Measurements from ENCODE around the gene MINAR1. TPM values are rescaled to one million over a fixed set of nuclear protein-coding genes. Genes with fewer than 3 reads are reported as not detected.
"Not testable (repeated sequence)": the region's sequence is repeated elsewhere in the genome, so short reads cannot be mapped to it uniquely, and the experiment has no call there.

Gene MINAR1
- total RNA-seq, 1 donor from 2014 or later, result 0.60 TPM

DNA sequence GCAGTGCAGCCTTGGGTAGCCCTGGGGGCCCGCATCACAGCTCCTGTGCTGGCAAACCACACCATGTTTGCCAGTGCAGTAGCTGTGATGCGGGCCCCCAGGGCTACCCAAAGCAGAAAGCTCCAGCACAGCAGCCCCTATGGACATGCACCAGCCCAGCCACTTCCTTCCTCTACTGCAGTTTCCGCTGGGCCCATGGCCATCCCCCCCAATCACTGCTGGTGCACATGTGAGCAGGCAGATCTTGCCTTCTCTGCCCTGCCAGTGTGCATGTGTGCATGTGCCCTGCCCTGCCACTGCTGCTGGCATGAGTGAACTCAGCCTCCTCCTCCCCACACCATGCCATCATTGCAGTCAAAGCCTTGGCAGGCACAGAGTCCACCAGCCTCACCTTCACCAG lies 20.1 kb upstream of the MINAR1 start:
- Mint-ChIP-seq H3K36me3 (ENCODE audit: low read depth) (no peaks in the 10 kb centered on the region), H3K27ac (no peak overlapping the region), H3K27me3 (ENCODE audit: insufficient read depth) (no peaks in the 10 kb centered on the region), H3K4me1 (ENCODE audit: low read depth) (no peaks in the 10 kb centered on the region), H3K9me3 (no peaks in the 10 kb centered on the region), H3K4me3 (no peak overlapping the region)
- no peak for DNase-seq (ENCODE audit: low spot score)
- intact Hi-C loops (cut with micrococcal nuclease), result no loop called here

DNA sequence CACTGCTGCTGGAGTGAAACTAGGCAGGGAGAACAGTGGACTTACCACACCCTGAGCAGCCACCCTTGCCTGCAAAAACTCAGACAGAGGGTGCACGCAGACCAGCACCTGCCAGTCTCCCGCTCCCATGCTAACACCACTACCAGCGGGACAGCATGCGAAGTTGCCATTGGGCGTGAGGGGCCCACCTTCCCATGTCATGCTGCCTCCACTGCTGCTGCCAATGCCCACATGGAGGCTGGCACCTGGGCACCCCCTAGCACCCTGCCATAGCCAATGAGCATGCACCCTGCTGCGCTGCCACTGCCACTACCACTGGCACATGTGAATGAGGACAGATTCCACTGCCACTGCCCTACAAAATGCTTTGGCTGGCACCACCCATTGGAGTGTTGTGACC lies 19.7 kb upstream of the MINAR1 start:
- intact Hi-C loops (cut with micrococcal nuclease), result no loop called here
- no peak for DNase-seq (ENCODE audit: low spot score)
- Mint-ChIP-seq H3K4me3 (no peak overlapping the region), H3K4me1 (ENCODE audit: low read depth) (no peaks in the 10 kb centered on the region), H3K27ac (no peak overlapping the region), H3K27me3 (ENCODE audit: insufficient read depth) (no peaks in the 10 kb centered on the region), H3K9me3 (no peaks in the 10 kb centered on the region), H3K36me3 (ENCODE audit: low read depth) (no peaks in the 10 kb centered on the region)

DNA sequence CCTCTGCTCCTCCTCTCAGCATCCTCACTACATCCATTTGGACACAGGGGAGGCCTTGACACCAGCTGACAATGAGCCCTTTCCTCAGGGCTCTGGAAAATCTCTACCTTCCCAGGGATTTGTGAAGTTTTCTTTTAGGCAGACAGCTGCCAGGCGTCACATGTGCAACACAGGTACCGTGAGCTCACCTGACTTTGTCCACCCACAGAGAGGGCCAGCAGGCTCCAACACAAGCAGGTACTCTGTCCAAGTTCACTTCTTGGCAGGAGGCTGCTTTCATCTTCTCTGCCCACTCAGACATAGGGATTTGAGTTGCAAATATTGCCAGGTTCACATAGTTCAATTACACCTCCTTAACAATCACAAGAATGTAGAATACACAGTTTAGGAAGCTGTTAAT lies 15.3 kb upstream of the MINAR1 start:
- Mint-ChIP-seq H3K27me3 (ENCODE audit: insufficient read depth) (no peaks in the 10 kb centered on the region), H3K4me3 (no peak overlapping the region), H3K36me3 (ENCODE audit: low read depth) (no peaks in the 10 kb centered on the region), H3K27ac (no peak overlapping the region), H3K9me3 (no peaks in the 10 kb centered on the region), H3K4me1 (ENCODE audit: low read depth) (no peaks in the 10 kb centered on the region)
- intact Hi-C loops (cut with micrococcal nuclease), result no loop called here
- no peak for DNase-seq (ENCODE audit: low spot score)

DNA sequence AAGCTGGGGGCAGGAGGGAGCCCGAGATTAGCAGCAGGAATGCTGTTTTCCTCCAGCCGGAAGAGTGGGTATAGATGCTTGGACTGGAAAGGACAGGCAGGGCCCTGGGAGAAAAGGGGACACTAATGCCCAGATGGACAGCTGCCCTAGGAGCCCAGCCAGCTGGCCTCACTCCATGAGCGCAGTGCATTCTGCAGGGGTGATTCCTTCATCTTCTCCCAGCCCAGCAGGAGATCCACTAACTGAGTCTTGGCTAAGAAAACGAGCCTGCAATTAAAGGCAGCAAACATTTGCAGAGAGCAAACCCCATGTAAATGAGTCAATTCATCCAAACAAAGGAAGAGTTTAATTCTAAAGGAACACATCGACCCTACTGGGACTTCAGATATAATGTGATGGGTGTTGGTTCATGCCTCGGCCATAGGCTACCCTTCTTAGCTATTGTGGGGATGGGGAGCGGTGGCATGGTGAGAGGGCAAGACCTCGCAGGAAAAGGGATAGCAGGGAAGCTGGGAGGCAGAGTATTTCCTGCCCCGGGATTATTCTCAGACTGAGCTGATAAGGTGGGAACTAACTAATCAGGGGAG lies 13.3 kb upstream of the MINAR1 start:
- intact Hi-C loops (cut with micrococcal nuclease), result no loop called here
- DNase-seq (ENCODE audit: low spot score), result no peak
- no peak overlapping the region for H3K27ac Mint-ChIP-seq
- H3K4me1 Mint-ChIP-seq (ENCODE audit: low read depth), result no peaks in the 10 kb centered on the region
- H3K4me3 Mint-ChIP-seq, result no peak overlapping the region
- no peaks in the 10 kb centered on the region for H3K9me3 Mint-ChIP-seq
- no peaks in the 10 kb centered on the region for H3K36me3 Mint-ChIP-seq (ENCODE audit: low read depth)
- H3K27me3 Mint-ChIP-seq (ENCODE audit: insufficient read depth), result no peaks in the 10 kb centered on the region

DNA sequence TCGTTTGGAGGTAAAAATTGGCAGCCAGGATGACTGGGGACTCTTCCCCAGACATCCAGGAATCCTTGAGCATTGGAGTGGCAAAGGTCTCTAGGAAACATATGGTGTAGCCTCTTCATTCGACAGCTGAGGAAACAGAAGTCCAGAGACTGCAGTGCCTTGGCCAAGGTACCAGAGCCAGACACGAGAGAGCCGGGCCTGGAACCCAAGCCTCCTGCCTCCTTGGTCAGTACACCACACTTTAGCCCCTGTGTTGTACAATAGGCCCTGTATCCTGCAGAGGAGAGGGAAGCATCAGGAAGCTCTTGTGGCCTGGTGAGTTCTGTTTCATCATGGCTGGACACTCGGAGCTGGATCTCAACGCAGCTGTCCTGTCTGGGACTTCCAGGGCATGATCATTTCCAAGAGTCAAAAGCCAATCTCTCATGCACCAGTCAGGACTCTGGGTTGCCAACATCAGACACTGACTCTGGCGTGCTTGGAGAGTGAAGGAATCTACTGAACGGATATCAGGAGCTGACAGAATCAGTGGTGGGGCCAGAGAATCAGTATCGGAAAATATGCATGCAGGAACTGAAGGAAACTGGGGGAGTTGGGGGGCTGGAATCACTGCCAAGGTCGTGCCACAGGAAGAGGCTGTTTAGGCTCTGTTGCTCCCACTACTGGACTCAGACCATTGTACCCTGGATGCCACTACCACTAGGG lies 6.4 kb upstream of the MINAR1 start:
- no peaks in the 10 kb centered on the region for H3K9me3 Mint-ChIP-seq
- no peak overlapping the region for H3K27ac Mint-ChIP-seq
- peaks cover 32% of the 10 kb centered on the region for H3K27me3 Mint-ChIP-seq (ENCODE audit: insufficient read depth)
- DNase-seq (ENCODE audit: low spot score), result no peak
- no peaks in the 10 kb centered on the region for H3K36me3 Mint-ChIP-seq (ENCODE audit: low read depth)
- no peaks in the 10 kb centered on the region for H3K4me1 Mint-ChIP-seq (ENCODE audit: low read depth)
- intact Hi-C loops (cut with micrococcal nuclease), result no loop called here
- no peak overlapping the region for H3K4me3 Mint-ChIP-seq

DNA sequence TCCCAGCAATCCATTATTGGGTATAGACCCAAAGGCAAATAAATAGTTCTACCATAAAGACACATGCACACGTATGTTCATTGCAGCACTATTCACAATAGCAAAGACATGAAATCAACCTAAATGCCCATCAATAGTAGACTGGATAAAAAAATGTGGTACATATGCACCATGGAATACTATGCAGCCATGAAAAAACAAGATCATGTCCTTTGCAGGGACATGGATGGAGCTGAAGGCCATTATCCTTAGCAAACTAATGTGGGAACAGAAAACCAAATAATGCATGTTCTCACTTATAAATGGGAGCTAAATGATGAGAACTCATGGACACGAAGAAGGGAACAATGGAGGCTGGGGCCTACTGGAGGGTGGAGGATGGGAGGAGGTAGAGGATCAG lies 5.2 kb upstream of the MINAR1 start:
- intact Hi-C loops (cut with micrococcal nuclease); DNase-seq (ENCODE audit: low spot score); H3K9me3 Mint-ChIP-seq; H3K4me3 Mint-ChIP-seq; H3K4me1 Mint-ChIP-seq (ENCODE audit: low read depth); H3K36me3 Mint-ChIP-seq (ENCODE audit: low read depth); H3K27ac Mint-ChIP-seq: not testable (repeated sequence)
- H3K27me3 Mint-ChIP-seq (ENCODE audit: insufficient read depth), result peaks cover 40% of the 10 kb centered on the region

DNA sequence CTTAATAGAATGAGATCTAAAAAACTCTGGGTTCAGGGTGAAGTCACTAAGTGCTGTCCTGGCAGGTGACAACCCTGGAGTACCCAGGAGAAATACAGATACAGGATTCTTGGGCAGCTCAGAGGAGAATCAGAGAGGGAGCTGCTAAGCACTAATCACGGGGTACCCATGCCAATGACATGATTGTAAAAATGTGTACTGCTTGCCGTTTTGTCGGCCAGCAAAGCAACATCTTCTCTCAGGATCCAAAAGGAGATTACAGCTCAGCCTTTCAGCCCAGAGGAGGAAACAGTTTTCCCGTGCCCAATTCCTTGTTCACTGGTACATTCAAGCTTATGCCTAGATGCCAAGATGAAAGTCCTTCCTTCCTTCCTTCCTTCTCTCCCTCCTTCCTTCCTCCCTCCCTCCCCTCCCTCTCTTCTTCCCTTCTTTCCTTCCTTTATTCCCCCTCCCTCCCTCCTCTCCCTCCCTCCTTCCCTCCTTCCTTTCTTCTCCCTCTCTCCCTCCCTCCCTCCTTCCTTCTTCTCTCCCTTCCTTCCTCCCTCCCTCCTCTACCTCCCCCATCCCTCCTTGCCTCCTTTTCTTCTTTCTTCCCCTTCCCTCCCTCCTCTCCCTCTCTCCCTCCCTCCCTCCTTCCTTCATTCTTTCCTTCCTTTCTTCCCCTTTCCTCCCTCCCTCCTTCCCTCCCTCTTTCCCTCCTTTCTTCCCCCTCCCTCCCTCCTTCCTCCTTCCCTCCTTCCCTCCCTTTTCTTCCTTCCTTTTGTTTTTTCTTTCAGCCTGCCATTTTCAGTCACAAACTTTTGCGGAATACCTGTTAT lies 4.1 kb upstream of the MINAR1 start:
- H3K27me3 Mint-ChIP-seq (ENCODE audit: insufficient read depth), result peaks cover 46% of the 10 kb centered on the region
- H3K36me3 Mint-ChIP-seq (ENCODE audit: low read depth), result no peaks in the 10 kb centered on the region
- H3K4me1 Mint-ChIP-seq (ENCODE audit: low read depth), result no peaks in the 10 kb centered on the region
- no peak overlapping the region for H3K27ac Mint-ChIP-seq
- intact Hi-C loops (cut with micrococcal nuclease), result no loop called here
- H3K4me3 Mint-ChIP-seq, result no peak overlapping the region
- no peaks in the 10 kb centered on the region for H3K9me3 Mint-ChIP-seq
- no peak for DNase-seq (ENCODE audit: low spot score)

DNA sequence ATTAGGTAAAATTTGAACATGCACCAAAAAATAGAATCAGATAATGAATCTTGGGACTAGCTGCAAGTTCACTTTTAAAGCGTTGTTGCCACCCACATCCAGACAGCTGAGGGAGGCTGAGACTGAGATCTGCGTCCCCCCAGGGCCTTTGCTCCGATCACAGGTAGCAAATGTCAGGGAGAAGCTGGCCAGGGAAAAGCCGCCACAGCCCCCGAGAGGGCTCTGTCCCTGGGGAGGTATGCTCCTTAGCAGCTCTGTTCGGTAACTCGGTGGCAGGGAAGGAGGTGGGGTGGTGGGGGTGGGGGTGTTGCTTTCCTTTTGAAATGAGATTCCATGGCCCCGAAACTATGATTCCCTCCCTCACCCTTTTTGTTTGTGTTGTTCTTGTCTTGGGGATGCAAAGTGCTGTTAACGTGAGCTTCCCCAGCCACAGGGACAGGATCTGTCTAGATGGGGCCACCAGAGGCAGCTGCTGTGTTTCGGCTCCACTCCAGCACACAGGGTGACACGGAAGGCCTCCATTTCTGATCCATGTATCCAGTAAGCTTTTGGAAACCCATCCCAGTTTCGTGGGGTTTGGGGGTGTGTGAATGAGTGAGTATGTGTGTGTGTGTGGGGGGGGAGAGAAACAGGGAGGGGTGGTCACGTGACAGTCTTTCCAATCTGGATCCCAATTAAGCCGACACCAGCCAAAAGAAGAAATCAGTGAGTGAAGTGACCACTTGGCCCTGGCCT lies 1.1 kb upstream of the MINAR1 start:
- no peak for DNase-seq (ENCODE audit: low spot score)
- intact Hi-C loops (cut with micrococcal nuclease), result no loop called here

DNA sequence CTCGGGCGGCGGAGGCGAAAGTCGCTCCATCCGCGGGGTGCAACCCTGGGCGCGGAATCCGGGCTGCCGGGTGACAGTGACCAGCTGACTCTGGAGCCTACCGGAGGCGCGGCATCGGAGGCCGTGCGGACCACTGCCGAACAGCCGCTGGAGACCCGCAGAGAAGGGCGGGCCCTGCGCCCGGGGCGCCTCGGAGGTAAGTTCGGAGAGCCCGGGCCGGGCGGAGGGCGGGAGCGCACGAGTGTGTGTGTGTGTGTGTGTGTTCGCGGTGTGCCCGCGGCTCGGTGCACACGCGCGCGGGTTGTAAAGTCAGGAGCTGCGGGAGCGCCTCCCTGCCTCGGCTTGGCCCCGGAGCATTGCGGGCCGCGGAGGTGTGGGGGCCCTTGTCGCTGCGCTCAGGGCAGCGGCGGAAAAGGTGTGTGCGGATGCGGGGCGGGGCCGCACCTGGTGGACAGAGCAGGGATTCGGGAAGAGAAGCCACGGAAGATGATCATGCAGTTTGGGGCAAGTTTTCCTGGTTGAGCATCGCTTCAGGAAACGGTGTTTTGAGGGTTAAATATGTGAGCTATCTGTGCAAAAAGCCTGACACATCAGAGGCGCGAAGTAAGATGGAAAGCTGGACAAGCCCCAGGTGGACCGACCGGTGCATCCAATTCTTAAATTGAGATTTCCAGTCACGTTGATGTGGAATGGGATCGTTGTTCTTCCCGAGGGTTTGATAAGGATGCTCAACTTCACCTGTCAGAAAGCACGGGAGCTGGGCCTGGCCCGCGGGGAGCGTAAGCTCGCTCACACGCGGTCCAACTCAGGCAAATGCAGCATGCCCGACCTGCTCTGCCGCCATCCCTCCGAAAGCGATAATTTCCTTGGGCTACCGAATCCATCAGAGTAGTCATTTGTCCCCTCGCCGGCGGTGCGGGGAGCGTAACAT lies 474 bp downstream of the MINAR1 start:
- Mint-ChIP-seq H3K27ac (no peak overlapping the region), H3K27me3 (ENCODE audit: insufficient read depth) (peaks cover 64% of the 10 kb centered on the region), H3K4me1 (ENCODE audit: low read depth) (no peaks in the 10 kb centered on the region), H3K36me3 (ENCODE audit: low read depth) (no peaks in the 10 kb centered on the region), H3K9me3 (peaks cover 6% of the 10 kb centered on the region), H3K4me3 (no peak overlapping the region)
- no peak for DNase-seq (ENCODE audit: low spot score)
- intact Hi-C loops (cut with micrococcal nuclease), result no loop called here

More for the DNA sequence above, 1.1 kb upstream of the MINAR1 start:
- H3K4me1 Mint-ChIP-seq (ENCODE audit: low read depth), result no peaks in the 10 kb centered on the region
- no peak overlapping the region for H3K27ac Mint-ChIP-seq
- no peaks in the 10 kb centered on the region for H3K9me3 Mint-ChIP-seq
- no peaks in the 10 kb centered on the region for H3K36me3 Mint-ChIP-seq (ENCODE audit: low read depth)
- H3K27me3 Mint-ChIP-seq (ENCODE audit: insufficient read depth), result peaks cover 70% of the 10 kb centered on the region
- no peak overlapping the region for H3K4me3 Mint-ChIP-seq

DNA sequence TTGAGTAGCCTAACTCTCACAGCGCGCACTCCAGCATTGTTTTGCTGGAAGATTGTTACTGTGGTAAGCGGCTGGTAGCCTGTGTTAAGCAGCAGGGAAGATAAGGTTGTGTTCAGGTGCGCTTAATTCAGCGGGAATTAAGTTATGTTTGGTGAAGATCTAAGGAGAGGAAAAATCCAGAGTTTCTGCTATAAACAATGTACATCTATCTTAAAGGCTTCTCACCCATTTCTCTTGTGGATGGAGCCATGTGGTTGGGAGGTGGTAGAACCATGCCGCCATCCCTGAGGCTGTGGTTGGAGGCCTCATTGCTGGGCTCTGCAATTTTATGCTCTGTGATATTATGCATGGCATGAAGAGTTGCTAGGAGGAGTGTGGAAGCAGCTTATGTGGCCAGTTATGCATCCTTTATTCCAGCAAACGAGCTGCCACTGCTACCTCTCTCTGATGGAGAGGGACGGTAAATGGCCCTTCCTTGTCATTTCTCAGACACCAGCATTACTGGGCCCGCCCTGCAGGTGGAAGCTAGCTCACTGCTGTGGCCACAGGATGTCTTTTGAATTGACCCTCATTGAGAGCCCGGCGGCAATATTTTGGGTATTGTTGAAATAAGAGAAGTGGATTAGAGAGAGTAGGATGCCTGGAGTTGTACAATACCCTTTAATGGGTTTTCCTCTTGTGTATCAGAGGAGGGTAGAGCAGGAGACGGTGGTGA lies 1.3 kb downstream of the MINAR1 start:
- Mint-ChIP-seq H3K4me3 (no peak overlapping the region), H3K27me3 (ENCODE audit: insufficient read depth) (peaks cover 61% of the 10 kb centered on the region), H3K27ac (no peak overlapping the region), H3K9me3 (peaks cover 6% of the 10 kb centered on the region), H3K4me1 (ENCODE audit: low read depth) (no peaks in the 10 kb centered on the region), H3K36me3 (ENCODE audit: low read depth) (no peaks in the 10 kb centered on the region)
- intact Hi-C loops (cut with micrococcal nuclease), result no loop called here
- DNase-seq (ENCODE audit: low spot score), result no peak

DNA sequence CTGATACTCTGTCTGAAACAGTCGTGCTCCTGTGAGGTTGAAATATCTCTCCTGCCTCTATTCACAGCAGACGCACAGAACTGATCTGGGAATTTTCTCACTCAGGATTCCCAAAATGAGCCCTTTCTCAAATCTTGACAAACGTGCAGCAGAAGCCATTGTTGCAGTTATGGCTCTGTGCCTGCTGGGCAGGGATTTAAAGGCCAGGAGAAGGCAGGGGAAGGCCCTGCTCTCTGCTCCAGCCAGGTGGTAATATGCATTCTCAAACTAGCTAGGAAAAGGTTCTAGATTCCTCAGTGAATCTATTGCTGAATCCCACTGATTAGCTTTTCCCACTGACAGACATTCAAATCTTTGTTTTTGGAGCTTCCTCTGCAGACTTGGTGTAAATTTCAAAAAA lies 2.2 kb downstream of the MINAR1 start:
- no peaks in the 10 kb centered on the region for H3K36me3 Mint-ChIP-seq (ENCODE audit: low read depth)
- intact Hi-C loops (cut with micrococcal nuclease), result no loop called here
- peaks cover 52% of the 10 kb centered on the region for H3K27me3 Mint-ChIP-seq (ENCODE audit: insufficient read depth)
- peaks cover 6% of the 10 kb centered on the region for H3K9me3 Mint-ChIP-seq
- no peak overlapping the region for H3K4me3 Mint-ChIP-seq
- H3K4me1 Mint-ChIP-seq (ENCODE audit: low read depth), result no peaks in the 10 kb centered on the region
- no peak overlapping the region for H3K27ac Mint-ChIP-seq
- no peak for DNase-seq (ENCODE audit: low spot score)
